ENCODE data around the gene SLC2A13.
"Not testable (repeated sequence)": the region's sequence is repeated elsewhere in the genome, so short reads cannot be mapped to it uniquely, and the experiment has no call there.

SLC2A13 gene

GRCh38 chr12:40105265-40105514 lies 691 bp downstream of the SLC2A13 start:
- DNase-seq (ENCODE audit: low read depth in 2 of 2), result no peak

- DNase-seq (ENCODE audit: low read depth in 2 of 2), result no peak
These were observed 1.2 kb downstream of the SLC2A13 start for GRCh38 chr12:40104461-40105264.

GRCh38 chr12:40103043-40103442 lies 2.8 kb downstream of the SLC2A13 start:
- no peak for DNase-seq (ENCODE audit: low read depth in 2 of 2)

GRCh38 chr12:40101747-40102146 lies 4.1 kb downstream of the SLC2A13 start:
- DNase-seq (ENCODE audit: low read depth in 2 of 2), result no peak

- DNase-seq (ENCODE audit: low read depth in 2 of 2), result no peak
These were observed 6.4 kb downstream of the SLC2A13 start for GRCh38 chr12:40099423-40099853.

DNA sequence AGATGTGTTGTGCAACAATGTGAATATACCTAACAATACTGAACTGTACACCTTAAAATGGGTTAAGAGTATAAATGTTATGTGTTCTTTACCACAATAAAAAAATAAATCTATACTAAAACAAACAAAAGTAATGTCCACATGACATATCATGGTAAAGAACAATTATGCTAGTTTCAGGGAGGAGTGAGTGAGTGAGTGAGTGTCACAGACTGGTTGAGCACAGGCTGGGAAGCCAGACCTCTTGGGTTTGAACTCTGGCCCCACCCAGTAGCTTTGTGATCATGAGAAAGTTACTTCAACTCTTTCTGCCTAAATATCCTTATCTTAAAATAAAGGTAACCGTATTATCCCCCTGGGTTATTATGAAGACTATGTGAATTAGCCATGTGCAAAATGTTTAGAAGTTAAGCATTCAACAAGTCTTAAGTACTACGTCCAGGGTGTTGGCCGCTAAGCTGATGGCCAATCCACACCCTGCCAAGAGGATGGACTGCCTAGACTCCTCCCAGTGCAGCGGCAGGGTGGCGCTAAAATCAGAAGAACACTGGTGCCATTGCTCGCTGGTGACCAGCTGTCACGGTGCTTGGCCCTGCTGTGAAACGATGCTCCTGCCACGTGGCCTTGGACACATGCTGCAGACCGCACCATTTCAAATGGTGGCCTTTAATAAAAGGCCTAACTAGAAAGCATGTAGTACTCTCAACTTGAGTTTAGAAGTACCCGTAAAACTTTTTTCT lies 7.3 kb downstream of the SLC2A13 start:
- no peak for DNase-seq (ENCODE audit: low read depth in 2 of 2)

GRCh38 chr12:40093512-40093911 lies 12.4 kb downstream of the SLC2A13 start:
- no peak for DNase-seq (ENCODE audit: low read depth in 2 of 2)

- no peak for DNase-seq (ENCODE audit: low read depth in 2 of 2)
These were observed 19.4 kb downstream of the SLC2A13 start for GRCh38 chr12:40086471-40086870.

- DNase-seq (ENCODE audit: low read depth in 2 of 2), result no peak
These were observed 27.6 kb downstream of the SLC2A13 start for GRCh38 chr12:40078266-40078665.

DNA sequence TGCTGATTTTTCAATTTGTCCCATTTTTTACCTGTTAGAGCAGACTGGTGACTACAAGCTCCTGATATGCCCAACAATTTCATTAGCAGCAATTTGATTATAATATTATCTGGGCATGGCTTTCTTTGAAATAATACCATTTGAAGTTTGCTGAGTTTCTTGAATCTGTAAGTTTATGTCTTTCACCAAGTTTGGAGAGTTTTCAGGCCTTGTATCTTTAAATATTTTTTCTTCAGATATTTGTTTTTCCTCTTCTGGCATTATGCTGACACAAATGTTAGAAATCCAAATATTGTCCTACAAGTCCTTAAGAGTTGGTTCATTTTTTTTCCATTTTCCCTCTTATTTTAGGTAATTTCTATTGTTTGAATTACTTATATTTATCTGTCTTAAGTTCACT lies 30.4 kb downstream of the SLC2A13 start:
- DNase-seq (ENCODE audit: low read depth in 2 of 2), result no peak

- no peak for DNase-seq (ENCODE audit: low read depth in 2 of 2)
These were observed 37.5 kb downstream of the SLC2A13 start for GRCh38 chr12:40068416-40068815.

- DNase-seq (ENCODE audit: low read depth in 2 of 2), result no peak
These were observed 40.2 kb downstream of the SLC2A13 start for GRCh38 chr12:40065636-40066035.

- no peak for DNase-seq (ENCODE audit: low read depth in 2 of 2)
These were observed 42.5 kb downstream of the SLC2A13 start for GRCh38 chr12:40063414-40063813.

GRCh38 chr12:40058721-40059190 lies 47.1 kb downstream of the SLC2A13 start:
- no peak for DNase-seq (ENCODE audit: low read depth in 2 of 2)

- no peak for DNase-seq (ENCODE audit: low read depth in 2 of 2)
These were observed 49.5 kb downstream of the SLC2A13 start for GRCh38 chr12:40056373-40056772.

DNA sequence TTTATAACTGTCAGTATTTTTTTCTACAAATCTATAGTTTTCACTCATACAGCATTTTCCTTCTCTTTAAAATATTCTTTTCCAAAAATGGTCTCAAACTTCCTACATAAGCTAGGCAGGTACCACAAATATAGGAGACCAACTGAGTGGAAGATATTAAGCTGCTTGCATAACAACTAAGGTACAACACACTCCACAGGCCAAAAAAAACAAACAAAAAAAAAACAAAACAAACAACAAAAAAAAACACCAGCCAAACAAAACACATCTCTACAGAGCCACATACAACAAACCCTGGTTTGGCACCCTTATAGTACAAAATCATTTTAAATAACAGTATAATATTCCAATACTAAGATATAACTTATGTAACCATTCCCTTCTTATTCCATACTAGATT lies 50.1 kb downstream of the SLC2A13 start:
- no peak for DNase-seq (ENCODE audit: low read depth in 2 of 2)

- DNase-seq (ENCODE audit: low read depth in 2 of 2), result no peak
These were observed 50.7 kb downstream of the SLC2A13 start for GRCh38 chr12:40055228-40055579.

- DNase-seq (ENCODE audit: low read depth in 2 of 2), result no peak
These were observed 51.2 kb downstream of the SLC2A13 start for GRCh38 chr12:40054555-40055227.

- no peak for DNase-seq (ENCODE audit: low read depth in 2 of 2)
These were observed 56.6 kb downstream of the SLC2A13 start for GRCh38 chr12:40049268-40049667.

GRCh38 chr12:40047002-40047401 lies 58.9 kb downstream of the SLC2A13 start:
- DNase-seq (ENCODE audit: low read depth in 2 of 2), result not testable (repeated sequence)

- no peak for DNase-seq (ENCODE audit: low read depth in 2 of 2)
These were observed 60.2 kb downstream of the SLC2A13 start for GRCh38 chr12:40045656-40046055.

DNA sequence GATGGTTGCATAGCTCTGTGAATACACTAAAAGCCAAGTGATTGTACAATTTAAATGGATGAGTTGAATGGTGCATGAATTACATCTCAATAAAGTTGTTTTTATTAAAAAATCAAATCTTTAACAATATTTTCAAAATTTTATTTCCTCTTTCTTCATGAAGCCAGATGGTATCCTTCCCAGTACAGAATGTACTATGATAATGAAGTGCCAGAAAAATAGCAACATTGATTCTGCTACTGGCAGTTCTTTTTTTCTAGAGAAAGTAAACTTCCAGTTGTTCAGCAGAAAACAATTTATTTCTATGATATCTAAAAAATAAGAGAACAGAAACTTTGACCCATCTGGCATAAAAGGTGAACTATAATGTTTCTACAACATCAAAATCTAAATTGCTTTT lies 61.5 kb downstream of the SLC2A13 start:
- DNase-seq (ENCODE audit: low read depth in 2 of 2), result no peak

- no peak for DNase-seq (ENCODE audit: low read depth in 2 of 2)
These were observed 66.3 kb downstream of the SLC2A13 start for GRCh38 chr12:40039598-40039997.

Data from stimulated activated CD4-positive, alpha-beta T cell treated with anti-CD3 and anti-CD28 coated beads, Interleukin-1b, Interleukin-23, amount 100 ng/mL, for 4 hours (primary cell).